SK-N-SH (cell line): ENCODE results near the gene CCDC127.

Source experiments
- CHD2 ChIP-seq: fragments of 150-350 bp; IDR thresholded peaks from 2 replicates; pipeline ENCODE4 v1.6.1; 2018; ENCODE audit warnings: low read length; ENCODE audit not compliant: partially characterized antibody
- EP300 ChIP-seq, 2 experiments: IDR thresholded peaks; 2 replicates each; pipeline versions ENCODE4 v1.4.0 to v1.6.1; 2012; ENCODE audit warnings: borderline replicate concordance in 1 of 2, low read depth in 1 of 2, low read length in 1 of 2
- EZH2phosphoT487 ChIP-seq: fragments of 200-600 bp; sonication (generic); IDR thresholded peaks from 2 replicates; pipeline ENCODE4 v1.6.1; 2017; ENCODE audit warnings: low read depth, mixed run types, mild to moderate bottlenecking, antibody characterized with exemption, moderate library complexity, borderline replicate concordance
- NRF1 ChIP-seq: IDR thresholded peaks from 2 replicates; pipeline ENCODE4 v1.6.1; 2012; ENCODE audit warnings: low read depth, mild to moderate bottlenecking, low read length
- POLR2AphosphoS5 ChIP-seq: IDR thresholded peaks from 2 replicates; pipeline ENCODE4 v1.6.1; 2012; ENCODE audit warnings: low read depth, low read length
- RFX5 ChIP-seq: IDR thresholded peaks from 2 replicates; pipeline ENCODE4 v1.6.1; 2012; ENCODE audit warnings: mild to moderate bottlenecking, improper control_type of control experiment, low read length
- SMC3 ChIP-seq: IDR thresholded peaks from 2 replicates; pipeline ENCODE4 v1.6.1; 2012; ENCODE audit warnings: low read depth, low read length, improper control_type of control experiment
- TF ChIP-seq, protein P1 (sequence below): fragments of 200-600 bp; sonication (generic); IDR thresholded peaks from 2 replicates; pipeline ENCODE4 v1.6.1; 2017; ENCODE audit warnings: antibody characterized with exemption, mild to moderate bottlenecking, moderate library complexity
- TF ChIP-seq, protein P2 (sequence below): IDR thresholded peaks from 2 replicates; pipeline ENCODE4; 2012
- TF ChIP-seq, protein P3 (sequence below): IDR thresholded peaks from 2 replicates; pipeline ENCODE4 v1.6.1; 2012; ENCODE audit warnings: mild to moderate bottlenecking, low read depth, low read length, moderate library complexity
- TF ChIP-seq, protein P4 (sequence below): IDR thresholded peaks from 2 replicates; pipeline ENCODE4 v1.4.0; 2012; ENCODE audit warnings: low read depth

DNA sequence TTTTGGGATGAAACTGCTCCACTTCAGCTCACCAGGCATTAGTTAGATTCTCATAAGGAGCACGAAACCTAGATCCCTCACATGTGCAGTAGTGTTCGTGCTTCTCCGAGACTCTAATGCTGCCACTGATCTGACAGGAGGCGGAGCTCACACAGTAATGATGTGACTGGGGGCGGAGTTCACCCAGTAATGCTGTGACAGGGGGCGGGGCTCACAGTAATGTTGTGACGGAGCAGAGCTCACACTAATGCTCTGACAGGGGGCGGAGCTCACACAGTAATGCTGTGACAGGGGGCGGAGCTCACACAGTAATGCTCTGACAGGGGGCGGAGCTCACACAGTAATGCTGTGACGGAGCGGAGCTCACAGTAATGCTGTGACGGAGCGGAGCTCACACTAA lies 53.7 kb downstream of the CCDC127 start:
- no peak for TF ChIP-seq POLR2AphosphoS5
- TF ChIP-seq, protein P1, sequence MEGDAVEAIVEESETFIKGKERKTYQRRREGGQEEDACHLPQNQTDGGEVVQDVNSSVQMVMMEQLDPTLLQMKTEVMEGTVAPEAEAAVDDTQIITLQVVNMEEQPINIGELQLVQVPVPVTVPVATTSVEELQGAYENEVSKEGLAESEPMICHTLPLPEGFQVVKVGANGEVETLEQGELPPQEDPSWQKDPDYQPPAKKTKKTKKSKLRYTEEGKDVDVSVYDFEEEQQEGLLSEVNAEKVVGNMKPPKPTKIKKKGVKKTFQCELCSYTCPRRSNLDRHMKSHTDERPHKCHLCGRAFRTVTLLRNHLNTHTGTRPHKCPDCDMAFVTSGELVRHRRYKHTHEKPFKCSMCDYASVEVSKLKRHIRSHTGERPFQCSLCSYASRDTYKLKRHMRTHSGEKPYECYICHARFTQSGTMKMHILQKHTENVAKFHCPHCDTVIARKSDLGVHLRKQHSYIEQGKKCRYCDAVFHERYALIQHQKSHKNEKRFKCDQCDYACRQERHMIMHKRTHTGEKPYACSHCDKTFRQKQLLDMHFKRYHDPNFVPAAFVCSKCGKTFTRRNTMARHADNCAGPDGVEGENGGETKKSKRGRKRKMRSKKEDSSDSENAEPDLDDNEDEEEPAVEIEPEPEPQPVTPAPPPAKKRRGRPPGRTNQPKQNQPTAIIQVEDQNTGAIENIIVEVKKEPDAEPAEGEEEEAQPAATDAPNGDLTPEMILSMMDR: no peak
- TF ChIP-seq EP300 (IDR thresholded peaks at IDR 0.05; ENCODE audit: borderline replicate concordance in 1 of 2, low read depth in 1 of 2, low read length in 1 of 2): no peak
- TF ChIP-seq, protein P2, sequence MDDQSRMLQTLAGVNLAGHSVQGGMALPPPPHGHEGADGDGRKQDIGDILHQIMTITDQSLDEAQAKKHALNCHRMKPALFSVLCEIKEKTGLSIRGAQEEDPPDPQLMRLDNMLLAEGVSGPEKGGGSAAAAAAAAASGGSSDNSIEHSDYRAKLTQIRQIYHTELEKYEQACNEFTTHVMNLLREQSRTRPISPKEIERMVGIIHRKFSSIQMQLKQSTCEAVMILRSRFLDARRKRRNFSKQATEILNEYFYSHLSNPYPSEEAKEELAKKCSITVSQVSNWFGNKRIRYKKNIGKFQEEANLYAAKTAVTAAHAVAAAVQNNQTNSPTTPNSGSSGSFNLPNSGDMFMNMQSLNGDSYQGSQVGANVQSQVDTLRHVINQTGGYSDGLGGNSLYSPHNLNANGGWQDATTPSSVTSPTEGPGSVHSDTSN: no peak
- no peak for TF ChIP-seq CHD2
- TF ChIP-seq, protein P3, sequence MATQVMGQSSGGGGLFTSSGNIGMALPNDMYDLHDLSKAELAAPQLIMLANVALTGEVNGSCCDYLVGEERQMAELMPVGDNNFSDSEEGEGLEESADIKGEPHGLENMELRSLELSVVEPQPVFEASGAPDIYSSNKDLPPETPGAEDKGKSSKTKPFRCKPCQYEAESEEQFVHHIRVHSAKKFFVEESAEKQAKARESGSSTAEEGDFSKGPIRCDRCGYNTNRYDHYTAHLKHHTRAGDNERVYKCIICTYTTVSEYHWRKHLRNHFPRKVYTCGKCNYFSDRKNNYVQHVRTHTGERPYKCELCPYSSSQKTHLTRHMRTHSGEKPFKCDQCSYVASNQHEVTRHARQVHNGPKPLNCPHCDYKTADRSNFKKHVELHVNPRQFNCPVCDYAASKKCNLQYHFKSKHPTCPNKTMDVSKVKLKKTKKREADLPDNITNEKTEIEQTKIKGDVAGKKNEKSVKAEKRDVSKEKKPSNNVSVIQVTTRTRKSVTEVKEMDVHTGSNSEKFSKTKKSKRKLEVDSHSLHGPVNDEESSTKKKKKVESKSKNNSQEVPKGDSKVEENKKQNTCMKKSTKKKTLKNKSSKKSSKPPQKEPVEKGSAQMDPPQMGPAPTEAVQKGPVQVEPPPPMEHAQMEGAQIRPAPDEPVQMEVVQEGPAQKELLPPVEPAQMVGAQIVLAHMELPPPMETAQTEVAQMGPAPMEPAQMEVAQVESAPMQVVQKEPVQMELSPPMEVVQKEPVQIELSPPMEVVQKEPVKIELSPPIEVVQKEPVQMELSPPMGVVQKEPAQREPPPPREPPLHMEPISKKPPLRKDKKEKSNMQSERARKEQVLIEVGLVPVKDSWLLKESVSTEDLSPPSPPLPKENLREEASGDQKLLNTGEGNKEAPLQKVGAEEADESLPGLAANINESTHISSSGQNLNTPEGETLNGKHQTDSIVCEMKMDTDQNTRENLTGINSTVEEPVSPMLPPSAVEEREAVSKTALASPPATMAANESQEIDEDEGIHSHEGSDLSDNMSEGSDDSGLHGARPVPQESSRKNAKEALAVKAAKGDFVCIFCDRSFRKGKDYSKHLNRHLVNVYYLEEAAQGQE: no peak
- TF ChIP-seq RFX5: no peak
- no peak for TF ChIP-seq EZH2phosphoT487
- TF ChIP-seq, protein P4, sequence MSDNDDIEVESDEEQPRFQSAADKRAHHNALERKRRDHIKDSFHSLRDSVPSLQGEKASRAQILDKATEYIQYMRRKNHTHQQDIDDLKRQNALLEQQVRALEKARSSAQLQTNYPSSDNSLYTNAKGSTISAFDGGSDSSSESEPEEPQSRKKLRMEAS: no peak
- no peak for TF ChIP-seq SMC3
- TF ChIP-seq NRF1: no peak
